ENCODE data around the gene CTTNBP2. TPM values are rescaled to one million over a fixed set of nuclear protein-coding genes. Genes with fewer than 3 reads are reported as not detected.

CTTNBP2 gene
- total RNA-seq, 2 donors from 2014 or later: 5.7 to 8.3 TPM

- H3K27ac ChIP-seq: peak overlapping the region; percentile 28 to 59
- TF ChIP-seq CTCF (IDR thresholded peaks at IDR 0.05): peak in 2 of 4 experiments; percentile 71 to 73
- TF ChIP-seq POLR2AphosphoS5 (IDR thresholded peaks at IDR 0.05): no peak
- DNase-seq (ENCODE audit: low spot score): peak; percentile 43
Observed at GRCh38 chr7:117673839-117674238, 199.4 kb downstream of the CTTNBP2 start.

GRCh38 chr7:117673367-117673766 is 199.9 kb downstream of the CTTNBP2 start:
- Histone ChIP-seq H3K27me3 (replicated peaks; ENCODE audit: insufficient read depth) (no peaks in the 10 kb centered on the region), H3K9me3 (no peaks in the 10 kb centered on the region), H3K4me1 (replicated peaks) (no peaks in the 10 kb centered on the region), H3K4me3 (no peak overlapping the region), H3K36me3 (no peaks in the 10 kb centered on the region), H3K27ac (peak overlapping the region; percentile 28 to 59)
- peak; percentile 54 for DNase-seq (ENCODE audit: low spot score)
- TF ChIP-seq CTCF (IDR thresholded peaks at IDR 0.05) (no peak), POLR2AphosphoS5 (IDR thresholded peaks at IDR 0.05) (no peak), POLR2A (IDR thresholded peaks at IDR 0.05) (no peak)
- intact Hi-C loops (cut with DNase I): loop anchor here (10.0 kb wide), 1 partner anchor 219 kb away; no protein-coding TSS in a partner anchor
- WGBS: 51% methylated on average over 14 of the region's 14 CpGs

More at GRCh38 chr7:117673839-117674238, 199.4 kb downstream of the CTTNBP2 start:
- Histone ChIP-seq H3K4me1 (replicated peaks) (no peaks in the 10 kb centered on the region), H3K27me3 (replicated peaks; ENCODE audit: insufficient read depth) (no peaks in the 10 kb centered on the region), H3K9me3 (no peaks in the 10 kb centered on the region), H3K36me3 (no peaks in the 10 kb centered on the region), H3K4me3 (no peak overlapping the region)
- intact Hi-C loops (cut with DNase I): loop anchor here (10.0 kb wide), 1 partner anchor 219 kb away; no protein-coding TSS in a partner anchor

GRCh38 chr7:117672453-117672852 is 200.8 kb downstream of the CTTNBP2 start:
- peak overlapping the region; percentile 28 to 41 for H3K27ac ChIP-seq
- no peaks in the 10 kb centered on the region for H3K27me3 ChIP-seq (replicated peaks; ENCODE audit: insufficient read depth)
- no peaks in the 10 kb centered on the region for H3K36me3 ChIP-seq
- H3K4me1 ChIP-seq (replicated peaks): no peaks in the 10 kb centered on the region
- 38% methylated on average over 1 of the region's 1 CpG for WGBS
- H3K4me3 ChIP-seq: no peak overlapping the region
- peak; percentile 41 for DNase-seq (ENCODE audit: low spot score)
- no peaks in the 10 kb centered on the region for H3K9me3 ChIP-seq
- intact Hi-C loops (cut with DNase I): loop anchor here (10.0 kb wide), 1 partner anchor 218 kb away; no protein-coding TSS in a partner anchor
- TF ChIP-seq POLR2AphosphoS5 (IDR thresholded peaks at IDR 0.05) (peak; percentile 72), CTCF (IDR thresholded peaks at IDR 0.05) (no peak)

GRCh38 chr7:117669818-117670217 is 203.4 kb downstream of the CTTNBP2 start:
- intact Hi-C loops (cut with DNase I): loop anchor here (10.0 kb wide), 1 partner anchor 215 kb away; no protein-coding TSS in a partner anchor
- H3K36me3 ChIP-seq: no peaks in the 10 kb centered on the region
- no peaks in the 10 kb centered on the region for H3K9me3 ChIP-seq
- H3K27me3 ChIP-seq (replicated peaks; ENCODE audit: insufficient read depth): no peaks in the 10 kb centered on the region
- DNase-seq (ENCODE audit: low spot score): no peak
- H3K4me3 ChIP-seq: no peak overlapping the region
- TF ChIP-seq POLR2AphosphoS5 (IDR thresholded peaks at IDR 0.05) (no peak), POLR2A (IDR thresholded peaks at IDR 0.05) (no peak), CTCF (IDR thresholded peaks at IDR 0.05) (no peak)
- WGBS: 79% methylated on average over 4 of the region's 4 CpGs
- no peaks in the 10 kb centered on the region for H3K4me1 ChIP-seq (replicated peaks)
- H3K27ac ChIP-seq: no peak overlapping the region

GRCh38 chr7:117667456-117667855 is 205.8 kb downstream of the CTTNBP2 start:
- Histone ChIP-seq H3K36me3 (no peaks in the 10 kb centered on the region), H3K27ac (no peak overlapping the region), H3K9me3 (no peaks in the 10 kb centered on the region), H3K27me3 (replicated peaks; ENCODE audit: insufficient read depth) (no peaks in the 10 kb centered on the region), H3K4me3 (no peak overlapping the region), H3K4me1 (replicated peaks) (no peaks in the 10 kb centered on the region)
- WGBS: 83% methylated on average over 2 of the region's 2 CpGs
- no peak for DNase-seq (ENCODE audit: low spot score)
- TF ChIP-seq POLR2AphosphoS5 (IDR thresholded peaks at IDR 0.05) (no peak), CTCF (IDR thresholded peaks at IDR 0.05) (no peak), POLR2A (IDR thresholded peaks at IDR 0.05) (no peak)
- intact Hi-C loops (cut with DNase I): no loop called here

All from prostate gland (tissue), 2 donors.